WTC11 (cell line): ENCODE measurements around the gene PLCXD1. TPM values are rescaled to one million over a fixed set of nuclear protein-coding genes. Genes with fewer than 3 reads are reported as not detected.
A peak's percentile ranks its signal among the peaks of the same experiment; 100 is the strongest.

Source experiments
- ATAC-seq: fragments of 200-7000 bp; cut with Tn5 transposase; 2 replicates; pipeline ENCODE4 v1.10.0; 2021; ENCODE audit warnings: mild to moderate bottlenecking, moderate library complexity
- CTCF ChIA-PET: fragments of 300-600 bp; sonication (Branson Sonifier 250); formaldehyde crosslinking; loops from one replicate; lab custom pipeline; 2021; ENCODE audit warnings: antibody characterized with exemption; lab: Charles Lee
- POLR2A ChIA-PET: fragments of 350-600 bp; sonication (Branson Sonifier 250); formaldehyde crosslinking; loops from one replicate; lab custom pipeline; 2021; ENCODE audit warnings: antibody characterized with exemption; lab: Charles Lee
- DNase-seq: peaks from one replicate; pipeline ENCODE4 v3.0.0; 2021; ENCODE audit warnings: low spot score
- H3K27ac Mint-ChIP-seq: 2 replicates; pipeline ENCODE4 v1.8.0; 2021; ENCODE audit warnings: mixed read lengths
- H3K27me3 Mint-ChIP-seq: 2 replicates; pipeline ENCODE4 v1.8.0; 2021; ENCODE audit warnings: low read depth, mild to moderate bottlenecking, moderate library complexity, mixed read lengths
- H3K36me3 Mint-ChIP-seq: 2 replicates; pipeline ENCODE4 v1.8.0; 2021; ENCODE audit warnings: mixed read lengths
- H3K4me1 Mint-ChIP-seq: 2 replicates; pipeline ENCODE4 v1.8.0; 2022; ENCODE audit warnings: mixed read lengths
- H3K4me3 Mint-ChIP-seq: 2 replicates; pipeline ENCODE4 v1.8.0; 2021; ENCODE audit warnings: mild to moderate bottlenecking, moderate library complexity, mixed read lengths
- H3K9me3 Mint-ChIP-seq: 2 replicates; pipeline ENCODE4 v1.8.0; 2021; ENCODE audit warnings: mixed read lengths
- ATF1 ChIP-seq: sonication (generic); formaldehyde crosslinking; IDR thresholded peaks from 2 replicates; pipeline ENCODE4 v1.8.1; 2023; ENCODE audit warnings: mild to moderate bottlenecking, moderate library complexity, missing genetic modification reagents
- CDX4 ChIP-seq: fragments of 250-450 bp; sonication (Bioruptor Pico); IDR thresholded peaks from 2 replicates; pipeline ENCODE4 v1.9.0; 2021; ENCODE audit warnings: moderate library complexity, mild to moderate bottlenecking, inconsistent platforms, borderline replicate concordance
- CREB1 ChIP-seq: sonication (generic); formaldehyde crosslinking; IDR thresholded peaks from 2 replicates; pipeline ENCODE4 v1.8.0; 2023; ENCODE audit warnings: mild to moderate bottlenecking, missing genetic modification reagents
- EMX1 ChIP-seq: fragments of 250-450 bp; sonication (Bioruptor Pico); IDR thresholded peaks from 2 replicates; pipeline ENCODE4 v1.8.0; 2021; ENCODE audit warnings: mild to moderate bottlenecking
- ERG ChIP-seq: fragments of 250-450 bp; sonication (Bioruptor Pico); IDR thresholded peaks from 2 replicates; pipeline ENCODE4 v1.8.0; 2021; ENCODE audit warnings: mild to moderate bottlenecking
- FOXJ3 ChIP-seq: sonication (generic); formaldehyde crosslinking; IDR thresholded peaks from 2 replicates; pipeline ENCODE4 v1.9.0; 2021; ENCODE audit warnings: missing genetic modification reagents, mild to moderate bottlenecking, borderline replicate concordance
- FOXK1 ChIP-seq: sonication (generic); formaldehyde crosslinking; IDR thresholded peaks from 2 replicates; pipeline ENCODE4 v1.8.0; 2022; ENCODE audit warnings: mild to moderate bottlenecking, moderate library complexity, missing genetic modification reagents
- FOXP1 ChIP-seq: sonication (generic); formaldehyde crosslinking; IDR thresholded peaks from 2 replicates; pipeline ENCODE4 v1.8.0; 2022; ENCODE audit warnings: missing genetic modification reagents, mild to moderate bottlenecking, moderate library complexity, borderline replicate concordance
- HMGXB4 ChIP-seq: sonication (generic); formaldehyde crosslinking; IDR thresholded peaks from 2 replicates; pipeline ENCODE4 v1.8.1; 2023; ENCODE audit warnings: mild to moderate bottlenecking, moderate library complexity, missing genetic modification reagents
- JUN ChIP-seq: sonication (generic); formaldehyde crosslinking; IDR thresholded peaks from 2 replicates; pipeline ENCODE4 v1.8.0; 2023; ENCODE audit warnings: mild to moderate bottlenecking, missing genetic modification reagents
- NFYB ChIP-seq: sonication (generic); formaldehyde crosslinking; conservative IDR thresholded peaks from 2 replicates; pipeline ENCODE4 v1.8.0; 2022; ENCODE audit warnings: low read depth, missing genetic modification reagents
- PRRX2 ChIP-seq: fragments of 250-450 bp; sonication (Bioruptor Pico); IDR thresholded peaks from 2 replicates; pipeline ENCODE4 v1.8.0; 2021; ENCODE audit warnings: mild to moderate bottlenecking
- RELA ChIP-seq: sonication (generic); formaldehyde crosslinking; IDR thresholded peaks from 2 replicates; pipeline ENCODE4 v1.8.1; 2022; ENCODE audit warnings: missing genetic modification reagents, mild to moderate bottlenecking, borderline replicate concordance
- TEAD1 ChIP-seq: sonication (generic); formaldehyde crosslinking; IDR thresholded peaks from 2 replicates; pipeline ENCODE4 v1.8.0; 2022; ENCODE audit warnings: mild to moderate bottlenecking, missing genetic modification reagents
- ZBTB43 ChIP-seq: sonication (generic); formaldehyde crosslinking; IDR thresholded peaks from 2 replicates; pipeline ENCODE4 v1.8.1; 2023; ENCODE audit warnings: mild to moderate bottlenecking, missing genetic modification reagents
- ZNF121 ChIP-seq: sonication (generic); formaldehyde crosslinking; IDR thresholded peaks from 2 replicates; pipeline ENCODE4 v1.8.0; 2023; ENCODE audit warnings: missing genetic modification reagents
- ZNF138 ChIP-seq: sonication (generic); formaldehyde crosslinking; conservative IDR thresholded peaks from 2 replicates; pipeline ENCODE4 v1.8.1; 2022; ENCODE audit warnings: mild to moderate bottlenecking, moderate library complexity, missing genetic modification reagents
- ZNF219 ChIP-seq: sonication (generic); formaldehyde crosslinking; IDR thresholded peaks from 2 replicates; pipeline ENCODE4 v1.8.0; 2023; ENCODE audit warnings: missing genetic modification reagents, mild to moderate bottlenecking, borderline replicate concordance
- ZNF232 ChIP-seq: sonication (generic); formaldehyde crosslinking; IDR thresholded peaks from 2 replicates; pipeline ENCODE4 v1.8.0; 2022; ENCODE audit warnings: mild to moderate bottlenecking, missing genetic modification reagents
- ZNF416 ChIP-seq: fragments of 250-450 bp; sonication (Bioruptor Pico); IDR thresholded peaks from 2 replicates; pipeline ENCODE4 v1.9.0; 2021; ENCODE audit warnings: mild to moderate bottlenecking, inconsistent platforms
- total RNA-seq: library from RNA; stranded (reverse); gene quantifications from 3 replicates; pipeline ENCODE4 v1.2.3, GENCODE V29; 2021
- TF ChIP-seq, protein P1 (sequence below): fragments of 250-450 bp; sonication (Bioruptor Pico); IDR thresholded peaks from 2 replicates; pipeline ENCODE4 v1.9.0; 2021; ENCODE audit warnings: mild to moderate bottlenecking
- TF ChIP-seq, protein P2 (sequence below): sonication (generic); formaldehyde crosslinking; IDR thresholded peaks from 2 replicates; pipeline ENCODE4 v1.8.0; 2022; ENCODE audit warnings: mild to moderate bottlenecking, missing genetic modification reagents
- TF ChIP-seq, protein P3 (sequence below): sonication (generic); formaldehyde crosslinking; IDR thresholded peaks from 2 replicates; pipeline ENCODE4 v1.8.1; 2022; ENCODE audit warnings: low read depth, mild to moderate bottlenecking, moderate library complexity, missing genetic modification reagents, borderline replicate concordance

Gene PLCXD1
- total RNA-seq, 1 experiment from 2014 or later, result 131 TPM

GRCh38 chrX:330726-331150 is 49.6 kb downstream of the PLCXD1 start:
- no peaks in the 10 kb centered on the region for H3K9me3 Mint-ChIP-seq

GRCh38 chrX:331151-331824 is 50.1 kb downstream of the PLCXD1 start:
- Mint-ChIP-seq H3K27me3 (0 out of 2 replicates have a peak, but pooled peaks cover 11% of the 10 kb centered on the region), H3K36me3 (peaks cover 3% of the 10 kb centered on the region), H3K9me3 (no peaks in the 10 kb centered on the region), H3K27ac (no peak overlapping the region), H3K4me3 (peak overlapping the region; percentile 54), H3K4me1 (no peaks in the 10 kb centered on the region)
- DNase-seq (peak; percentile 29), ATAC-seq (peak; percentile 50)
- ChIA-PET POLR2A (no interaction called here), CTCF (no interaction called here)
- 0 out of 2 replicates have a peak, but pooled peaks have one; percentile 28 for TF ChIP-seq ERG
- no peak for TF ChIP-seq ATF1 (CRISPR knock-in tag)
- 0 out of 2 replicates have a peak, but pooled peaks have one; percentile 20 for TF ChIP-seq NFYB
- TF ChIP-seq, protein P1, sequence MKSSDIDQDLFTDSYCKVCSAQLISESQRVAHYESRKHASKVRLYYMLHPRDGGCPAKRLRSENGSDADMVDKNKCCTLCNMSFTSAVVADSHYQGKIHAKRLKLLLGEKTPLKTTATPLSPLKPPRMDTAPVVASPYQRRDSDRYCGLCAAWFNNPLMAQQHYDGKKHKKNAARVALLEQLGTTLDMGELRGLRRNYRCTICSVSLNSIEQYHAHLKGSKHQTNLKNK (CRISPR knock-in tag), result peak; percentile 44; the same call in 1 of the 2 replicates
- TF ChIP-seq, protein P2, sequence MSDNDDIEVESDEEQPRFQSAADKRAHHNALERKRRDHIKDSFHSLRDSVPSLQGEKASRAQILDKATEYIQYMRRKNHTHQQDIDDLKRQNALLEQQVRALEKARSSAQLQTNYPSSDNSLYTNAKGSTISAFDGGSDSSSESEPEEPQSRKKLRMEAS, result peak; percentile 68; the same call in 1 of the 2 replicates
- TF ChIP-seq JUN (CRISPR knock-in tag), result no peak
- TF ChIP-seq CDX4 (CRISPR knock-in tag), result no peak
- TF ChIP-seq TEAD1 (CRISPR knock-in tag), result 0 out of 2 replicates have a peak, but pooled peaks have one; percentile 24
- TF ChIP-seq ZNF219, result no peak
- TF ChIP-seq FOXK1 (CRISPR knock-in tag), result 0 out of 2 replicates have a peak, but pooled peaks have one; percentile 48
- 0 out of 2 replicates have a peak, but pooled peaks have one; percentile 41 for TF ChIP-seq ZBTB43 (CRISPR knock-in tag)
- TF ChIP-seq ZNF416, result 0 out of 2 replicates have a peak, but pooled peaks have one; percentile 10
- no peak for TF ChIP-seq CREB1 (CRISPR knock-in tag)
- peak; percentile 64; the same call in 1 of the 2 replicates for TF ChIP-seq EMX1
- TF ChIP-seq, protein P3, sequence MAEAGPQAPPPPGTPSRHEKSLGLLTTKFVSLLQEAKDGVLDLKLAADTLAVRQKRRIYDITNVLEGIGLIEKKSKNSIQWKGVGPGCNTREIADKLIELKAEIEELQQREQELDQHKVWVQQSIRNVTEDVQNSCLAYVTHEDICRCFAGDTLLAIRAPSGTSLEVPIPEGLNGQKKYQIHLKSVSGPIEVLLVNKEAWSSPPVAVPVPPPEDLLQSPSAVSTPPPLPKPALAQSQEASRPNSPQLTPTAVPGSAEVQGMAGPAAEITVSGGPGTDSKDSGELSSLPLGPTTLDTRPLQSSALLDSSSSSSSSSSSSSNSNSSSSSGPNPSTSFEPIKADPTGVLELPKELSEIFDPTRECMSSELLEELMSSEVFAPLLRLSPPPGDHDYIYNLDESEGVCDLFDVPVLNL, result 0 out of 2 replicates have a peak, but pooled peaks have one; percentile 50
- 0 out of 2 replicates have a peak, but pooled peaks have one; percentile 65 for TF ChIP-seq ZNF138 (CRISPR knock-in tag)
- no peak for TF ChIP-seq ZNF121
- peak; percentile 66; the same call in 1 of the 2 replicates for TF ChIP-seq FOXP1 (CRISPR knock-in tag)
- no peak for TF ChIP-seq FOXJ3 (CRISPR knock-in tag)

More at GRCh38 chrX:330726-331150, 49.6 kb downstream of the PLCXD1 start:
- ChIA-PET POLR2A (no interaction called here), CTCF (no interaction called here)
- ATAC-seq, result peak; percentile 5
- peaks cover 3% of the 10 kb centered on the region for H3K4me1 Mint-ChIP-seq
- no peak overlapping the region for H3K4me3 Mint-ChIP-seq
- TF ChIP-seq RELA (CRISPR knock-in tag), result 0 out of 2 replicates have a peak, but pooled peaks have one; percentile 5
- no peak for TF ChIP-seq TEAD1 (CRISPR knock-in tag)
- no peak for TF ChIP-seq PRRX2 (CRISPR knock-in tag)
- peak; percentile 49; the same call in 1 of the 2 replicates for TF ChIP-seq HMGXB4 (CRISPR knock-in tag)
- TF ChIP-seq ZNF232 (CRISPR knock-in tag), result no peak
- TF ChIP-seq, all 79 proteins: peak for 2
- peak; percentile 19 for DNase-seq
- Mint-ChIP-seq H3K27me3 (0 out of 2 replicates have a peak, but pooled peaks cover 11% of the 10 kb centered on the region), H3K36me3 (no peaks in the 10 kb centered on the region), H3K27ac (no peak overlapping the region)
